SKM-1 treated with dmso at 0.1 percent for 144 hours (cell line): ENCODE data around the gene PTPN20.
"Not testable (repeated sequence)": the region's sequence is repeated elsewhere in the genome, so short reads cannot be mapped to it uniquely, and the experiment has no call there.

Experiments used
- DNase-seq: peaks from one replicate; lab custom pipeline; 2025; ENCODE audit not compliant: unreplicated experiment; lab: John Stamatoyannopoulos, UW

Gene PTPN20

GRCh38 chr10:46911144-46911876 is at the start of gene PTPN20:
TSS of gene PTPN20 (plus strand) at chr10:46911428. CDS start at chr10:46932500, 21,072 bp downstream.
- not testable (repeated sequence) for DNase-seq

GRCh38 chr10:46869716-46870115 is 41.5 kb upstream of the PTPN20 start:
- not testable (repeated sequence) for DNase-seq

DNA sequence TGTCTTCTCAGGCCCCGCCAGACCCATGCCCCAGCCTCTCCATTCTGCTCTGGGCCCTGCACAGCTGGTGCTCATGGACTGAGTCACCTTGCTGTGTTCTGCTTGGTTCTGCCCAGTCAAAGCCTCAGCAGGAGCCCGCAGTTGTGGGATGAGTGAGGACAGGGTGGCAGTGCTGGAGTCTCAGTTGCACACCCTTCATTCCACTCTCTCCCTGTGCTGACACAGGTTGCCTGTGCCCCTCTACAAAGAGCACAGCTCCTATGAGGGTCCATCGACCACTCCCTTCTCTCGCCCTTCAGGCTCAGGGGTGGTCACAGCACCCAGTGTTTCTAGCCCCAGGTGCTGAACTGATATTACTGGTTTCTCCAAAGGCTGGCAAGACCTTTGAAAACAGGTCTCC is 39.6 kb upstream of the PTPN20 start:
- not testable (repeated sequence) for DNase-seq

DNA sequence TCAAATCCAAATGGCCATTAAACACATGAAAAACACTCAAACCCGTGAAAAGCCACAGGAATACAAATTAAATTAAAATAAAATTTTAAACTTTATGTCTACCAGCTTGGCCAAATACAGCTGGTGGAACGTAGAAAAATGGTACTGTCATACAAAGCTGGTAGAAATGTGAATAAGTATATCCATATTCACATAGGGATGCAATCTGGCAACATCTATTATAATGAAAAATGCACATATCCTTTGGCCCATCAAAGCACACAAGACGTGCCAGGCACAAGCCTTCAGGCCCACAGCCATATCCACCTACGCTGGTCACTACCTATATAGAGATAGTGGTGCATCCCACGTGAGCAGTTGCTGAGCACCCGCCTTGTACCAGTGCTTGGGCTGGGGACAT is 35.9 kb upstream of the PTPN20 start:
- DNase-seq, result not testable (repeated sequence)

- not testable (repeated sequence) for DNase-seq
Observed at GRCh38 chr10:46876773-46877172, 34.5 kb upstream of the PTPN20 start.

- DNase-seq, result not testable (repeated sequence)
Observed at GRCh38 chr10:46878761-46879160, 32.5 kb upstream of the PTPN20 start.

- DNase-seq, result not testable (repeated sequence)
Observed at GRCh38 chr10:46890813-46891611, 20.2 kb upstream of the PTPN20 start.

DNA sequence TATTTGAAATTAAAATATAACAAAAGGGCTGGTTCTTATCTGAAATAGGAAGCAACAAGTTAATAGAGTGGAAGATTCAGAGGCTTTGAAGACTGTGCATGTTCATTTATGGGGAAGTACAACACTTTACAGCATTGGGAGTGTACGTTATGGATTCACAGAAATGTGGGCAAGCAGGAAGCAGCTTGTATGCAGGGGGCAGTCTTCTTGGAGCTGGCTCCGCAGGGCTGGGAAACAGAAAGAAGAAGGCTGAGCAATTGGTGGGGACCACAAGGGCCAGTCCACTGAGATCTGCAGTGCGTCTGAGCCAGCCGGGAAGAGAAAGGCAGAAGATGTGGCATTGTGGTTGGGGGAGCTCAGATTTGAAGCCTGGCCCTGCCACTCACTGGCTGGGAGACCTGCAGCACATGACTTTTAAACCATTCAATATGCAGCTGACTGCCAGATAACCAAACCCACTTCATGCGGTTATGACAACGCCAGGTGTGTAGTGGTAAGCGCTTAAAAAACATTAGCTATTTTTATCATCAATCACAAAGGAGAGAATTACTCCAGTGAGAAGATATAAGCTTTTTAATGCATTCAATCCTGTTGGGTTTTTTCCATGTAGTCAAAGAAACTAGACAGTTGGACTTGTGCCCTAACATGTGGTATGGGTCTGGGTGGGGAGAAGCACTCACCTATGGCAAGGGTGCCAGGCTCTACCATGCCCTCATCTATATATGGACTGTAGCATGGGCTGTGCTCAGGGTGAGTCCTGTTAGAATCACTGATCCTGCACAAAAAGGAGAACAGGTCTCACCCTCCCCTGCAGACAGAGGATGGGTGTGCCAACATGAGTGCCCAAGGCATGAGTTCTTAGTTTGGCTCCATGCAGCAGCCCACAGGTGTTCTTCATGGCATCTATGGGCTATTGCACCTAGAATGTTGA is 14.2 kb upstream of the PTPN20 start:
- not testable (repeated sequence) for DNase-seq

- DNase-seq, result not testable (repeated sequence)
Observed at GRCh38 chr10:46901247-46901646, 10.0 kb upstream of the PTPN20 start.

DNA sequence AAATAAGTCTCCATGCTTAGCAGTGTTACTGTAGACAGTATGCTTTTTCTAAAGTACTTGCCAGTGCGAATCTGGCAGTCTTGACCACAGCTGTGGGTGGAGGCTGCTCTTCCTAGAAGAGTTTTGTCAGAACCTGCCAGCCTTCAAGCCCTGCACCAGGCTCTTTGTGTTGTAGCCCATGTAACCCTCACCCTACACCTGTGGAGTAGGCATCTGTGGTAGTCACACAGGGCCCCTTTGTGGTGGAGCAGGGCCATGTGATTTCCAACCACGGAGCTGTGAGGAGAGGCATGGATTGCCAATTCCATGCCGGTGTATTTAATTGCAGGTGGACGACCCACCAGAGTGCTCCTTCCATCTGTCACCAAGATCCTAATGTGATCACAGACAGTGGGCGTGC is 7.4 kb upstream of the PTPN20 start:
- DNase-seq, result not testable (repeated sequence)

- DNase-seq, result not testable (repeated sequence)
Observed at GRCh38 chr10:46906359-46906758, 4.9 kb upstream of the PTPN20 start.

DNA sequence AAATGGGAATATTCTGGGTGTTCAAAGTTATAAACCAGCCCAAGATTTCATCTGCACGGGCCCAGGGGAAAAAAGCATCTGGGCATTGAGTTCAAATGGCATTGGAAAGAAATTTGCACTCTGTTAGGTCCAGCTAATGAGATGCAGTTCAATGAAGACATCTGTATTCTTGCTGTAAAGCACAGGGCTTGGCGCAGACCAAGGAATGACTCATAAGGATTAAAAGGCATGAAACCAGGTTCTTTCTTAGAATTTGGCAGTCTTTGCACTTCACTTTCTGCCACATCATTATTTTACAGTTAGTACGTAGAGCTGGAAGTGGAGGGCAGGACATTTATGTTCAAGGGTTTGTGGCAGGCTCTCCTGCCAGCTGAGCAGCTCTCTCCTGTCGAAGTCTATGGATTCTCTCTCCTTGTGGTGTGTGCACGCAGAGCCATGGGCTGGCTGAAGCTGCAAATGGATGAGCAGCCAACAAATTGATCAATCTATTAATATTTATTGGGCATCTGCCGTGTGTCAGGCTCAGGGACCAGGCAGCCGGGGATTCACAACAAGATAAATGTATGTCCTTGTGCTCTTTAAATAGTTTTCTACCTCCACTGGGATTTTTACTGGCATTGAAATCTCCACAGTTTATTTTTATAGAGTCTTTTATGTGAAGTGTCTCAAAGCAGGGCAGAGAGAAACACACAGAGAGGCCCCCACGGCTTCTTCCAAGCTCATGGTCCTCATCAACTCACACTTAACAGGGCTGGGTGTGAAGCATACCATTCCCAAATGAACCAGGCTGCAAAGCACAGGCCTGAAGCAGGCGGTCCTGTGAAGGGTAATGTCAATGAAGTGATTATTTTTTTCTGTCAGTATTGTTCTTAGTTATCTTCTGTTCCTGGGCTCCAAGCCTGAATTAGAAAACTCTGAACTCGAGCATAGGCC is 3.8 kb upstream of the PTPN20 start:
- DNase-seq, result not testable (repeated sequence)

DNA sequence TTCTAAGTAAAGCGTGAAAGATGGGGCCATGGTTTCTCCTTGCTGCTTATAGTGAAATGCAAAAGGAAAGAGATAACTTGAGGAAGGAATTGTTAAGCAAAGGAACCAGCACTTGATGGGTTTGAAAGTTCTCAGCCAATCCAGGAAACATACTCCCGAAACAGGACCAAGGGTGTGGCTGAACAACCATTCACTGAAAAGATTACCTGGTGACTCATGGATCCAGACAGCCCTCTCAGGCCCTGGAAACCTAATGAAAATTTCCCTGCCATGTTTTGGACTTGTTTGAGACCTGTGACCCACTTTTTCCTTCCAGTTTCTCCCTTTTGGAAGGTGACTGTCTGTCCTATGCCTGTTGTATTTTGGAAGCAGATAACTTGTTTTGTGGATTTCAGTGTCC is 11.3 kb downstream of the PTPN20 start:
- not testable (repeated sequence) for DNase-seq

DNA sequence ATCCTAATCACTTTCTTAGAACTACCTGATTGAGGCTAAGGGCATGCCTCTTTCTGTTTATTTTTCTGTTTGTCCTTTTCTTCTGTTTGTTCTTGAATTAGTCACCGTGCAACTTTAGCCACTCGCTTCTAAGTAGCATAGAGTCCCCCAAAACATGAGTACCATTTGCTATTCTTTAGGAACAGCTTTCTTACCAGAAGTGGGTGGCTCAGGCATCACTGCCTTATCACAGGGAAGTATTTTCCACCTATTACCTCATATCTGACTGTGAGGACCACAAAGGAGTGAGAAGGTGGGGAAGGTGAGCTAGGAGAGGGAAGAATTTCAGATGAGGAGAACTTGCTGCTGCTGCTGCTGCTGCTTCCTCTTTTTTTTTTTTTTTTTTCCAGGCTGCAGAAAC is 13.9 kb downstream of the PTPN20 start:
- DNase-seq, result not testable (repeated sequence)

DNA sequence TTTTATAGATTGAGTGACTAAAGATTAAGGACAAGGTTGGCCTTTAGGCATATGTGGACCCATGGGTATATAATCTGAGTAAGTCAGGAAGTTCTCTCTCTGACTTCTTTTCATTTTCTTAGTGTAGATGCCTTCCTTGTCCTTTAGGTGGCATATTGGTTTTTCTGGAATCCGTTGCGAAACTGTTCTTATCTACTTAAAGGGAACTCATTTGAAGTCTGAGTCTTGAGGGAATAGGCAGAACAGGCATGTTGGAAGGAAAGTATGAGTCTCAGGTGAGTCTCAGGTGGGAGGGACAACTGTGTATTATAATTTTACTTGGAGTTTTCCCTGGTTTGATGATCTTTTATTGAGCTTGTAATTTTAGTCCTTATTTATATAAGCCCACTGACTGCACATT is 14.6 kb downstream of the PTPN20 start:
- not testable (repeated sequence) for DNase-seq

DNA sequence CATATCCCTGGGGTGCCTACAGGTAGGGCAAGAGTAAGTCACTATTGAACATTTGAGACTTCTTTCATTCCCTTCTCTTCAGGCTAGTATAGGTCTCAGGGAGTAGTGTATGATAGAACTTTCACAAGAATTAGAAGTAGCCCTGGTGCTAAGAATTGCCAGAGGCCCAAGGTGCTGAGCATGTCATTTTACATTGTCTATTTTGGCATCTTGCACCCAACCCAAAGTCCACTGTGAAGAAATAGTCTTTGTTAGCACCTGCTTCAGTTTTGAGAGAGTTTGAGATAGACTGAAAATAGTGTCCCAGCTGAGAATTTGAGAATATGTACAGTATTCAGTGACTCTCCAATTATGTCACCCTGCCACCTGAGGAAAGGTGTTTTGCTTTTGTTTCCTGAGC is 17.6 kb downstream of the PTPN20 start:
- not testable (repeated sequence) for DNase-seq

DNA sequence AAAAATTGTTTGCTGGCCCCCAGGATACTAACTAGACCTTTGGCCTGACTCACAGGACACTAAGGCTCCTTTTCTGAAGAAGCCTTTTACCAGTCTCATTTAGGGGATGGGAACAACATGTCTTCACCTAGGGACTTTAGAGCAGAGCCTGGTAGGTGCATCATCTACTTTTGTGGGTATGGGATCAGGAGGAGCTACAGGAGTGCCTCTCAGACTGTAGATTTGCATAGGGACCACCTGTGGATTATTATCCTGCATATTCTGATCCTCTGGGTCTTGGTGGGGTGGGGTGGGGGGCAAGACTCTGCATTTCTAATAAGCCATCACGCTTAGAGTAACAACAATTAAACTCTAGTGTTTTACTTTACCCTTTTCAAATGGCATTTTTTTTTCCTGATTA is 21.2 kb downstream of the PTPN20 start:
- DNase-seq, result not testable (repeated sequence)

GRCh38 chr10:46941091-46941490 is 29.9 kb downstream of the PTPN20 start:
- DNase-seq, result not testable (repeated sequence)

DNA sequence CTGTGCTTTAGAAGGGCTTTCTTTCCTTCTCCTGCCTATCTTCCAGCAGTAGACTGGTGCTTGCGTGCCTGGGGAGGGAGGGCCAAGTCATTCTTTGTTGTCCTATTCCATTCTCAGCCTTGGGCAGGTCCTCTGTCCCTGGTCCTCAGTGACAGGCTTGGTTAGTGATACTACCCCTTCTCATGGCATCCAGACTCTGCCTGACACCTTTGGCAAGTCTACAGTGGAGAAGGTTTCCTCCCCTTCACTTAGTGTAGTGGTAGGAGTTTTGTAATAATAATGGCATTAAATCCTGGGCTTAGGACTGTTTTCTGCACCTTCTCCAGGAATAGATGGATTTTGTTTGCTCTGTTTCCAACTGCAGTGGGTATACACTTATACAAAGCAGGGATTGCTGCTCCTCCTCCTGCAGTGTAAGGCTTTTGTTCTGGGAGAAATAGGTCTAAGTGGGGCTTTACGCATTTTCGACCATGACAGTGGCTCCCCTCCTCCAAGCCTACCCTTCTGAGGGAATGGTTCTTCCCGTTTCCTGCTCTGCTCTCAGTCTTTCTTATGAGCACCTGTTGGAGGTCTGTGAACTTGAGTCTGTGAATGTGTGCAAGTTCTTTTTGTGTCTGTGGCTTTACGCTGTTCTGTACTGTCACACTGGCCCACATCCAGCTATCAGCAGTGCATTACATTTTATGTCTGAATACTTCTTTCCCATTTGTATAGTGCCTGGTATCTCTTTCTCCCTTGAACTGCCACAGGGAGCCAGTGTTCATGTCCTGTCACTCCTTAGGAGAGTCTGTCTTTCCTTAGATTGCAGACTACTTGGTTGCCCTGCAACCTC is 37.7 kb downstream of the PTPN20 start:
- not testable (repeated sequence) for DNase-seq
